Calu3 (cell line): ENCODE results near the gene GZMM. TPM values are rescaled to one million over a fixed set of nuclear protein-coding genes. Genes with fewer than 3 reads are reported as not detected.
A peak's percentile ranks its signal among the peaks of the same experiment; 100 is the strongest.

Source experiments
- BruUV-seq: library from RNA; stranded (reverse); fragments of 400-500 nt; replicated peaks from 2 replicates; lab custom pipeline; 2021; lab: Mats Ljungman, UMichigan
- CTCF ChIA-PET: fragments of 300-600 bp; sonication (Branson Sonifier 250); formaldehyde crosslinking; loops from one replicate; lab custom pipeline; 2022; ENCODE audit warnings: antibody characterized with exemption; lab: Charles Lee
- DNase-seq: peaks from one replicate; pipeline ENCODE4 v3.0.0; 2022
- H3K27ac Mint-ChIP-seq: one replicate; pipeline ENCODE4 v1.8.0; 2022; ENCODE audit warnings: mixed read lengths; ENCODE audit not compliant: unreplicated experiment
- H3K27me3 Mint-ChIP-seq: one replicate; pipeline ENCODE4 v1.8.0; 2022; ENCODE audit warnings: mixed read lengths; ENCODE audit not compliant: unreplicated experiment
- H3K36me3 Mint-ChIP-seq: one replicate; pipeline ENCODE4 v1.8.0; 2022; ENCODE audit warnings: mild to moderate bottlenecking, moderate library complexity, mixed read lengths; ENCODE audit not compliant: insufficient read depth, unreplicated experiment
- H3K4me1 Mint-ChIP-seq: one replicate; pipeline ENCODE4 v1.8.0; 2022; ENCODE audit warnings: mild to moderate bottlenecking, low read depth, mixed read lengths; ENCODE audit not compliant: unreplicated experiment
- H3K4me3 Mint-ChIP-seq: one replicate; pipeline ENCODE4 v1.8.0; 2022; ENCODE audit warnings: mild to moderate bottlenecking, low read depth, moderate library complexity, mixed read lengths; ENCODE audit not compliant: unreplicated experiment
- H3K9me3 Mint-ChIP-seq: one replicate; pipeline ENCODE4 v1.8.0; 2022; ENCODE audit warnings: low read depth, mixed read lengths; ENCODE audit not compliant: unreplicated experiment
- intact Hi-C: fragments of 100-400 bp; cut with micrococcal nuclease; formaldehyde crosslinking; loops from one replicate; pipeline ENCODE4 v1.10.0; 2022; ENCODE audit not compliant: unreplicated experiment
- total RNA-seq: library from RNA; stranded (reverse); gene quantifications from 2 replicates; pipeline ENCODE4 v1.2.3, GENCODE V29; 2022
- TF ChIP-seq, protein P1 (sequence below): fragments of 200-600 bp; IDR thresholded peaks from one replicate; pipeline ENCODE4 v1.8.0; 2022; ENCODE audit warnings: antibody characterized with exemption; ENCODE audit not compliant: unreplicated experiment

The GZMM gene
- total RNA-seq, 1 experiment from 2014 or later: not detected

DNA sequence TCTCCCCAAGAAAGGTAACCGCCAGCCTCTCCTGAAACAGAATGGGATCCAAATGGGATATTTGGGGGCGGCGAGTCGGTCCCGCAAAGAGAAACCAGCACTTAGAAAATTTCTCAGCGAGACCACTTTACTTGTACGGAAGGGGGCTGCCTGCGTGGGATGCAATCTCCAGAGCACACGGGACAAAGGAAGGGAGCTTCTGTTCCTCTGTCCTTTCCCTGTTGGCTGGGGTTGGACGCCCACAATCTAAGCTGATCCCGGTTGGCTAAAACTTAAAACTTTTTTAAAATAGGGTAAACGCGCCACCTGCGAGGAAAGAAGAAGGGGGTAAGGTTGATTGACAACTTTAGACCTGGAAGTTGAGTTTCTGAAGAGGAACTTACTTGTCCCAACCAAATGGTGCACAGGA, 27.7 kb downstream of the GZMM start:
- BruUV-seq: no TSS peak
- TF ChIP-seq, protein P1, sequence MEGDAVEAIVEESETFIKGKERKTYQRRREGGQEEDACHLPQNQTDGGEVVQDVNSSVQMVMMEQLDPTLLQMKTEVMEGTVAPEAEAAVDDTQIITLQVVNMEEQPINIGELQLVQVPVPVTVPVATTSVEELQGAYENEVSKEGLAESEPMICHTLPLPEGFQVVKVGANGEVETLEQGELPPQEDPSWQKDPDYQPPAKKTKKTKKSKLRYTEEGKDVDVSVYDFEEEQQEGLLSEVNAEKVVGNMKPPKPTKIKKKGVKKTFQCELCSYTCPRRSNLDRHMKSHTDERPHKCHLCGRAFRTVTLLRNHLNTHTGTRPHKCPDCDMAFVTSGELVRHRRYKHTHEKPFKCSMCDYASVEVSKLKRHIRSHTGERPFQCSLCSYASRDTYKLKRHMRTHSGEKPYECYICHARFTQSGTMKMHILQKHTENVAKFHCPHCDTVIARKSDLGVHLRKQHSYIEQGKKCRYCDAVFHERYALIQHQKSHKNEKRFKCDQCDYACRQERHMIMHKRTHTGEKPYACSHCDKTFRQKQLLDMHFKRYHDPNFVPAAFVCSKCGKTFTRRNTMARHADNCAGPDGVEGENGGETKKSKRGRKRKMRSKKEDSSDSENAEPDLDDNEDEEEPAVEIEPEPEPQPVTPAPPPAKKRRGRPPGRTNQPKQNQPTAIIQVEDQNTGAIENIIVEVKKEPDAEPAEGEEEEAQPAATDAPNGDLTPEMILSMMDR: no peak
- peaks cover 16% of the 10 kb centered on the region for H3K4me1 Mint-ChIP-seq
- H3K27me3 Mint-ChIP-seq: no peaks in the 10 kb centered on the region
- peak overlapping the region; percentile 98 for H3K27ac Mint-ChIP-seq
- H3K4me3 Mint-ChIP-seq: peak overlapping the region; percentile 96
- intact Hi-C loops: no loop called here
- DNase-seq: peak; percentile 22
- CTCF ChIA-PET: no interaction called here
- H3K36me3 Mint-ChIP-seq: peaks cover 40% of the 10 kb centered on the region
- H3K9me3 Mint-ChIP-seq: no peaks in the 10 kb centered on the region

DNA sequence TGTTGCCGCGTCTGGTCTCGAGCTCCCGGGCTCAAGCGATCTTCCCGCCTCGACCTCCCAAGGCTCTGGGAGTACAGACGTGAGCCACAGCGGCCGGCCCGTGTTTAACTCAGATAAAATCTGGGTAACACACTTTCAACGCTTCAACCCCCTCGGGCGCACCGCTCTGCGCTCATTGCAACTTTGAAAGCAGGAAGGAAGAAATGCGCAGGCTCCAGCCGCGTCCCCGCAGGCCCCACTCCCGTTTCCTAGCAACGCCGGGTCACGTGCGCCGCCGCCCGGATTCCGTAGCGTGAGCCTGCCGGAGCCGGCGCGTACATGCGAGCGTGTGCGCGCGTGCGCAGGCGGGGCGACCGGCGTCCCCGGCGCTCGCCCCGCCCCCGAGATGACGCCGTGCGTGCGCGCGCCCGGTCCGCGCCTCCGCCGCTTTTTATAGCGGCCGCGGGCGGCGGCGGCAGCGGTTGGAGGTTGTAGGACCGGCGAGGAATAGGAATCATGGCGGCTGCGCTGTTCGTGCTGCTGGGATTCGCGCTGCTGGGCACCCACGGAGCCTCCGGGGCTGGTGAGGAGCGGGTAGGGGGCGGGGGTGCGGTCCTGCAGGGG, 28.4 kb downstream of the GZMM start, which contains the start of gene BSG:
BSG (plus strand) TSS at position 457 of the 603 bp plus-strand sequence; CDS start at position 496, 39 bp downstream.
- peaks cover 43% of the 10 kb centered on the region for H3K36me3 Mint-ChIP-seq
- peak within 1 kb of the TSS; percentile 98 for H3K27ac Mint-ChIP-seq
- no TSS peak for BruUV-seq
- DNase-seq: peak; percentile 96
- H3K4me3 Mint-ChIP-seq: peak within 1 kb of the TSS; percentile 96
- CTCF ChIA-PET: interaction anchor here (0.6 kb wide), 1 partner anchor 1175 kb away, joined by 3 read pairs; no protein-coding TSS in a partner anchor
- H3K4me1 Mint-ChIP-seq: peaks cover 16% of the 10 kb centered on the region
- no peaks in the 10 kb centered on the region for H3K9me3 Mint-ChIP-seq
- H3K27me3 Mint-ChIP-seq: no peaks in the 10 kb centered on the region
- TF ChIP-seq, protein P1: no peak
- intact Hi-C loops: no loop called here

GRCh38 chr19:572743-573518, 29.1 kb downstream of the GZMM start:
- TF ChIP-seq, protein P1: no peak
- Mint-ChIP-seq H3K27ac (peak overlapping the region; percentile 98), H3K4me3 (peak overlapping the region; percentile 96), H3K27me3 (no peaks in the 10 kb centered on the region), H3K36me3 (peaks cover 43% of the 10 kb centered on the region), H3K9me3 (no peaks in the 10 kb centered on the region), H3K4me1 (peaks cover 16% of the 10 kb centered on the region)
- BruUV-seq: TSS peak; percentile 38
- peak; percentile 39 for DNase-seq
- CTCF ChIA-PET: interaction anchor here (0.6 kb wide), 1 partner anchor 1174 kb away, joined by 3 read pairs; no protein-coding TSS in a partner anchor
- intact Hi-C loops: no loop called here

DNA sequence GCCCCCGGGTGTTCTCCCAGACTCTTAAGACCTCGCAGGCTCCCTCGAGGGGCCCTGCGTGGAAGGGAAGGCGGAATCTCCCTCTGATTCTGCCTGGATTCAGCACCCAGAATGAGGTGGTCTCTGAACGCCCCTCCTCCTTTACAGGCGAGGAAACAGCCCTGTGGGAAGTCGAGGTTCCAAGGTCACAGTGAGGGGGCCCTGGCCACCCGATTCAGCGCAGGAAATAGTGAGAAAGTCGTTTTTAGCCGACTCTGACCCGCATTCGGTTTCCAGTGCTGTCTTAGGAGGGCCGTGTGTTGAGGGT, 29.6 kb downstream of the GZMM start:
- peaks cover 43% of the 10 kb centered on the region for H3K36me3 Mint-ChIP-seq
- CTCF ChIA-PET: no interaction called here
- no peaks in the 10 kb centered on the region for H3K27me3 Mint-ChIP-seq
- no peak for DNase-seq
- peak overlapping the region; percentile 96 for H3K4me3 Mint-ChIP-seq
- intact Hi-C loops: no loop called here
- no TSS peak for BruUV-seq
- TF ChIP-seq, protein P1: no peak
- peaks cover 16% of the 10 kb centered on the region for H3K4me1 Mint-ChIP-seq
- H3K27ac Mint-ChIP-seq: peak overlapping the region; percentile 64
- H3K9me3 Mint-ChIP-seq: no peaks in the 10 kb centered on the region
